HepG2 (cell line): ENCODE results near the gene RBM19. TPM values are rescaled to one million over a fixed set of nuclear protein-coding genes. Genes with fewer than 3 reads are reported as not detected.

ENCODE experiments used
- ARNT2 ChIP-seq: sonication (generic); formaldehyde crosslinking; IDR thresholded peaks from 2 replicates; pipeline ENCODE4 v1.8.0; 2022; ENCODE audit warnings: mild to moderate bottlenecking, low read depth, missing genetic modification reagents, moderate library complexity
- CBX5 ChIP-seq: sonication (generic); formaldehyde crosslinking; IDR thresholded peaks from 2 replicates; pipeline ENCODE4 v1.4.0; 2020; ENCODE audit warnings: missing genetic modification reagents, borderline replicate concordance
- MED1 ChIP-seq: sonication (generic); formaldehyde crosslinking; IDR thresholded peaks from 2 replicates; pipeline ENCODE4 v1.4.0; 2020; ENCODE audit warnings: missing genetic modification reagents
- ZBTB40 ChIP-seq, 2 experiments: fragments of 450-650 bp in 1 of 2; sonication (generic) in 1 of 2; formaldehyde crosslinking in 1 of 2; IDR thresholded peaks; 2 replicates each; pipeline versions ENCODE4 v1.6.1 to v1.8.0; 2016 to 2022; ENCODE audit warnings: antibody characterized with exemption in 1 of 2, mild to moderate bottlenecking in 1 of 2, missing genetic modification reagents in 1 of 2
- ZHX1 ChIP-seq: sonication (generic); formaldehyde crosslinking; IDR thresholded peaks from 2 replicates; pipeline ENCODE4 v1.8.1; 2022; ENCODE audit warnings: low read depth, mild to moderate bottlenecking, missing genetic modification reagents
- ZNF207 ChIP-seq: fragments of 450-650 bp; IDR thresholded peaks from 2 replicates; pipeline ENCODE4 v1.6.1; 2016; ENCODE audit warnings: antibody characterized with exemption, borderline replicate concordance
- ZNF574 ChIP-seq: sonication (generic); formaldehyde crosslinking; IDR thresholded peaks from 2 replicates; pipeline ENCODE4 v1.4.0; 2020; ENCODE audit warnings: missing genetic modification reagents
- ZNF576 ChIP-seq: sonication (generic); formaldehyde crosslinking; IDR thresholded peaks from 2 replicates; pipeline ENCODE4 v1.4.0; 2020; ENCODE audit warnings: mild to moderate bottlenecking, missing genetic modification reagents
- ZNF614 ChIP-seq: IDR thresholded peaks from 2 replicates; pipeline ENCODE4 v1.6.1; 2018; ENCODE audit warnings: missing biosample characterization, missing genetic modification reagents, inconsistent platforms, borderline replicate concordance
- ZNF746 ChIP-seq: sonication (generic); formaldehyde crosslinking; IDR thresholded peaks from 2 replicates; pipeline ENCODE4 v1.8.0; 2022; ENCODE audit warnings: mild to moderate bottlenecking, missing genetic modification reagents
- polyA plus RNA-seq, 8 experiments: library from polyadenylated mRNA; depleted of rRNA in 3 of 8; stranded (reverse) in 7 of 8; unstranded in 1 of 8; fragments of >200 nt; fragmentation: Illumina TruSeq in 4 of 8; extraction: Trizol in 4 of 8; gene quantifications; 2 replicates each; pipeline versions ENCODE4 v1.2.1 to v1.2.3, GENCODE V29; 2011 to 2016; ENCODE audit warnings: low read depth in 4 of 8, missing spikeins in 1 of 8, mixed read lengths in 1 of 8; ENCODE audit not compliant: insufficient read depth in 1 of 8
- total RNA-seq, 5 experiments: library from RNA; depleted of rRNA; stranded (reverse); fragments of >200 nt; fragmentation: Illumina TruSeq; extraction: Trizol; gene quantifications; 2 replicates each; pipeline ENCODE4 v1.2.3, GENCODE V29; 2016; ENCODE audit warnings: low read depth in 1 of 5

RBM19 gene
- total and polyA plus RNA-seq, 2 of the 13 experiments (the other 11 are each of a cell fraction or from before 2014, with no cell fraction given): 19.3 to 32.2 TPM

GRCh38 chr12:113965951-113966797, at the start of gene RBM19 (continued):
- TF ChIP-seq ZBTB40 (IDR thresholded peaks at IDR 0.05) (no peak), ZBTB40 (CRISPR knock-in tag; IDR thresholded peaks at IDR 0.05) (no peak), ZNF746 (CRISPR knock-in tag) (no peak), MED1 (CRISPR knock-in tag) (peak; percentile 41; the same call in 1 of the 2 replicates), ZNF207 (no peak), ARNT2 (CRISPR knock-in tag) (no peak), ZHX1 (0 out of 2 replicates have a peak, but pooled peaks have one; percentile 21), ZNF614 (CRISPR knock-in tag) (no peak), ZNF574 (peak; percentile 86), CBX5 (0 out of 2 replicates have a peak, but pooled peaks have one; percentile 31), ZNF576 (CRISPR knock-in tag) (no peak)
